Heart right ventricle (tissue), 16 donors: ENCODE data around the gene COL5A2. TPM values are rescaled to one million over a fixed set of nuclear protein-coding genes. Genes with fewer than 3 reads are reported as not detected.

Source experiments
- ATAC-seq, 8 donors: fragments of 200-7000 bp; cut with Tn5 transposase; one replicate each; pipeline ENCODE4 v1.9.1; 2020; ENCODE audit warnings: mild to moderate bottlenecking in 8 of 8, moderate library complexity in 8 of 8, moderate number of reproducible peaks in 1 of 8
- DNase-seq, 2 donors: peaks; one replicate each; pipeline ENCODE4 v3.0.0-alpha.2; 2020
- H3K27ac ChIP-seq, 10 donors: fragments of 200-600 bp; sonication (generic) in 2 of 10; one replicate each; pipeline versions ENCODE4 v1.5.0 to v1.8.0; 2020 to 2022; ENCODE audit warnings: mild to moderate bottlenecking in 3 of 10
- H3K27me3 ChIP-seq, 7 donors: fragments of 200-600 bp; one replicate each; pipeline ENCODE4 v1.8.0; 2021 to 2022; ENCODE audit warnings: mild to moderate bottlenecking in 2 of 7
- H3K36me3 ChIP-seq, 9 donors: fragments of 200-600 bp; sonication (generic) in 1 of 9; one replicate each; pipeline versions ENCODE4 v1.5.0 to v1.8.0; 2020 to 2022; ENCODE audit warnings: mild to moderate bottlenecking in 2 of 9
- H3K4me1 ChIP-seq, 9 donors: fragments of 200-600 bp; sonication (generic) in 1 of 9; one replicate each; pipeline versions ENCODE4 v1.5.0 to v1.8.0; 2020 to 2022; ENCODE audit warnings: mild to moderate bottlenecking in 4 of 9
- H3K4me3 ChIP-seq, 10 donors: fragments of 200-600 bp; sonication (generic) in 2 of 10; one replicate each; pipeline versions ENCODE4 v1.5.0 to v1.8.0; 2020 to 2022; ENCODE audit warnings: mild to moderate bottlenecking in 7 of 10, moderate library complexity in 2 of 10
- H3K9me3 ChIP-seq, 11 donors: fragments of 200-600 bp in 10 of 11; sonication (generic) in 2 of 11; one replicate each; pipeline versions ENCODE4 v1.5.0 to v1.8.0; 2013 to 2022; ENCODE audit warnings: mild to moderate bottlenecking in 2 of 11, control low read depth in 1 of 11, moderate library complexity in 1 of 11
- CTCF ChIP-seq, 9 donors: fragments of 200-600 bp; sonication (generic) in 2 of 9; IDR thresholded peaks; one replicate each; pipeline versions ENCODE4 v1.5.0 to v1.8.0; 2021 to 2022; ENCODE audit warnings: antibody characterized with exemption in 9 of 9, mild to moderate bottlenecking in 5 of 9, moderate library complexity in 1 of 9
- WGBS, 2 donors: extraction: QIAGEN DNeasy Blood & Tissue Kit; methylation state at CpG; one replicate each; pipeline ENCODE4 v1.1.7; 2013; ENCODE audit warnings: inconsistent platforms in 1 of 2; 5-methylcytosine and 5-hydroxymethylcytosine counted together
- intact Hi-C, 10 donors: fragments of 100-400 bp; cut with DNase I; formaldehyde crosslinking; loops; one replicate each; pipeline versions ENCODE4 v1.11.1 to v1.14.2; 2022
- polyA plus RNA-seq, 2 donors: library from polyadenylated mRNA; stranded (reverse); fragments of 200-250 nt; gene quantifications; one replicate each; pipeline ENCODE4 v1.2.3, GENCODE V29; 2013
- total RNA-seq, 10 donors: library from RNA; stranded (reverse); fragmentation: NEBNext Ultra II Directional in 3 of 10; extraction: Animal tissue kit (Norgen Biotek cat#: 25700) in 3 of 10; gene quantifications; one replicate each; pipeline versions ENCODE4 v1.2.1 to v1.2.4, GENCODE V29; 2021 to 2023
- donor health status: Arrhythmogenic right ventricular cardiomyopathy.
- donor health status: ischemic (EF 13 %, LVEDD 7.1; RV severe dilation, severe dysfunction).
- donor health status: healthy with polysubstance abuse.
- donor health status: DM: no; HTN: yes; CAD: no.
- donor health status: DM: no; HTN: no; CAD: no.
- donor health status: ischemic (EF 25% LVEDD 6.9; RV normal size, moderate dysfunction).
- donor health status: ischemic (EF 25% LVEDD 5.7; RV mildly dilated, moderate dysfunction).
- donor health status: healthy.
- donor health status: DM: yes; HTN: yes; CAD: no.
- donor health status: Ischemic cardiomyopathy.
- donor health status: ischemic (EF 35%, LVEDD 5.7; RV mildly dilated, moderate dysfunction).
- donor health status: nonischemic (EF 11% LVEDD 7.7; RV severe dilation, severe dysfunction).
- donor health status: DM: yes; HTN: yes; CAD: no.
- donor health status: PGD.
- donor health status: ischemic (EF 29% LVEDD 5.4; RV normal size, mild dysfunction).
- donor health status: nonischemic (EF 23%, LVEDD 6.1; RV moderate dilation, normal function).

Gene COL5A2
- total and polyA plus RNA-seq, 12 donors = 4.8 to 44.7 (median 8.7) TPM

GRCh38 chr2:189129971-189130370 is 49.6 kb downstream of the COL5A2 start:
- no peak for ATAC-seq
- H3K4me3 ChIP-seq = no peak overlapping the region
- intact Hi-C loops = loop anchor here in 1 of 10 donors (10.0 kb wide), 1 partner anchor 45 kb away; the partner anchor contains the start of gene COL5A2
- no peak for DNase-seq
- H3K9me3 ChIP-seq = no peaks in the 10 kb centered on the region
- H3K27ac ChIP-seq = no peak overlapping the region
- H3K27me3 ChIP-seq = no peaks in the 10 kb centered on the region
- peaks cover 0 to 6% (median 0%) of the 10 kb centered on the region in 9 donors for H3K36me3 ChIP-seq
- 78 to 80% methylated on average over 2 of the region's 2 CpGs for WGBS, 2 donors
- TF ChIP-seq CTCF (IDR thresholded peaks at IDR 0.05) = no peak
- peaks cover 0 to 15% (median 0%) of the 10 kb centered on the region in 9 donors for H3K4me1 ChIP-seq

GRCh38 chr2:189128970-189129369 is 50.6 kb downstream of the COL5A2 start:
- DNase-seq (no peak), ATAC-seq (no peak)

GRCh38 chr2:189127756-189128155 is 51.8 kb downstream of the COL5A2 start:
- H3K9me3 ChIP-seq = no peaks in the 10 kb centered on the region
- no peak for ATAC-seq
- no peaks in the 10 kb centered on the region for H3K27me3 ChIP-seq
- H3K4me3 ChIP-seq = no peak overlapping the region
- intact Hi-C loops = loop anchor here in 1 of 10 donors (10.0 kb wide), 1 partner anchor 47 kb away; the partner anchor contains the start of gene COL5A2
- DNase-seq = no peak
- H3K36me3 ChIP-seq = peaks cover 0 to 6% (median 0%) of the 10 kb centered on the region in 9 donors
- H3K4me1 ChIP-seq = peaks cover 0 to 15% (median 0%) of the 10 kb centered on the region in 9 donors
- no peak for TF ChIP-seq CTCF (IDR thresholded peaks at IDR 0.05)
- H3K27ac ChIP-seq = no peak overlapping the region
- 74 to 86% methylated on average over 1 of the region's 1 CpG for WGBS, 2 donors

More at GRCh38 chr2:189128970-189129369, 50.6 kb downstream of the COL5A2 start:
- H3K4me3 ChIP-seq = no peak overlapping the region
- no peaks in the 10 kb centered on the region for H3K9me3 ChIP-seq
- peak overlapping the region in 3 of 10 donors; percentile 12 to 48 (median 24) for H3K27ac ChIP-seq
- H3K36me3 ChIP-seq = peaks cover 0 to 6% (median 0%) of the 10 kb centered on the region in 9 donors
- TF ChIP-seq CTCF (IDR thresholded peaks at IDR 0.05) = no peak
- intact Hi-C loops = loop anchor here in 1 of 10 donors (10.0 kb wide), 1 partner anchor 46 kb away; the partner anchor contains the start of gene COL5A2
- peaks cover 0 to 15% (median 0%) of the 10 kb centered on the region in 9 donors for H3K4me1 ChIP-seq
- WGBS, 2 donors = 54 to 68% methylated on average over 4 of the region's 4 CpGs
- H3K27me3 ChIP-seq = no peaks in the 10 kb centered on the region

- intact Hi-C loops = loop anchor here in 1 of 10 donors (10.0 kb wide), 1 partner anchor 50 kb away; the partner anchor contains the start of gene COL5A2
- Histone ChIP-seq H3K27ac (no peak overlapping the region), H3K9me3 (no peaks in the 10 kb centered on the region), H3K36me3 (peaks cover 0 to 6% (median 0%) of the 10 kb centered on the region in 9 donors), H3K4me3 (no peak overlapping the region), H3K27me3 (no peaks in the 10 kb centered on the region), H3K4me1 (peaks cover 0 to 15% (median 0%) of the 10 kb centered on the region in 9 donors)
- no peak for TF ChIP-seq CTCF (IDR thresholded peaks at IDR 0.05)
- ATAC-seq (no peak), DNase-seq (no peak)
Measured at GRCh38 chr2:189125195-189125594, 54.4 kb downstream of the COL5A2 start.
